Measurements from ENCODE around the gene RAP2A.

Gene RAP2A

GRCh38 chr13:97434397-97435201, 630 bp downstream of the RAP2A start:
- no CpG with 5 or more reads among the region's 60 CpGs for WGBS (ENCODE audit: insufficient coverage, insufficient read length)
- no peak overlapping the region for H3K27ac ChIP-seq (ENCODE audit: low read length)
- no peaks in the 10 kb centered on the region for H3K27me3 ChIP-seq (ENCODE audit: control insufficient read depth, insufficient read depth, low read length)
- H3K36me3 ChIP-seq (ENCODE audit: control insufficient read depth, insufficient read depth, low read length): no peaks in the 10 kb centered on the region
- H3K4me1 ChIP-seq (ENCODE audit: control insufficient read depth, insufficient read depth, low read length): no peaks in the 10 kb centered on the region
- H3K9me3 ChIP-seq (ENCODE audit: control insufficient read depth, insufficient read depth, low read length): no peaks in the 10 kb centered on the region
- H3K4me3 ChIP-seq (ENCODE audit: low read length): peak overlapping the region; percentile 88
- DNase-seq (ENCODE audit: low read depth, low spot score): no peak

- WGBS (ENCODE audit: insufficient coverage, insufficient read length): no CpG with 5 or more reads among the region's 3 CpGs
These were observed 1.4 kb downstream of the RAP2A start for GRCh38 chr13:97435323-97435722.

GRCh38 chr13:97435794-97436193, 1.8 kb downstream of the RAP2A start:
- no peak for DNase-seq (ENCODE audit: low read depth, low spot score)
- WGBS (ENCODE audit: insufficient coverage, insufficient read length): no CpG with 5 or more reads among the region's 5 CpGs
- no peak overlapping the region for H3K27ac ChIP-seq (ENCODE audit: low read length)

More at GRCh38 chr13:97435323-97435722, 1.4 kb downstream of the RAP2A start:
- Histone ChIP-seq H3K27ac (ENCODE audit: low read length) (no peak overlapping the region), H3K4me1 (ENCODE audit: control insufficient read depth, insufficient read depth, low read length) (no peaks in the 10 kb centered on the region), H3K27me3 (ENCODE audit: control insufficient read depth, insufficient read depth, low read length) (no peaks in the 10 kb centered on the region), H3K9me3 (ENCODE audit: control insufficient read depth, insufficient read depth, low read length) (no peaks in the 10 kb centered on the region), H3K4me3 (ENCODE audit: low read length) (no peak overlapping the region), H3K36me3 (ENCODE audit: control insufficient read depth, insufficient read depth, low read length) (no peaks in the 10 kb centered on the region)
- no peak for DNase-seq (ENCODE audit: low read depth, low spot score)

GRCh38 chr13:97436845-97437244, 2.9 kb downstream of the RAP2A start:
- Histone ChIP-seq H3K9me3 (ENCODE audit: control insufficient read depth, insufficient read depth, low read length) (no peaks in the 10 kb centered on the region), H3K27me3 (ENCODE audit: control insufficient read depth, insufficient read depth, low read length) (no peaks in the 10 kb centered on the region), H3K27ac (ENCODE audit: low read length) (no peak overlapping the region), H3K36me3 (ENCODE audit: control insufficient read depth, insufficient read depth, low read length) (no peaks in the 10 kb centered on the region), H3K4me1 (ENCODE audit: control insufficient read depth, insufficient read depth, low read length) (no peaks in the 10 kb centered on the region), H3K4me3 (ENCODE audit: low read length) (no peak overlapping the region)
- WGBS (ENCODE audit: insufficient coverage, insufficient read length): no CpG with 5 or more reads among the region's 2 CpGs
- DNase-seq (ENCODE audit: low read depth, low spot score): no peak

More at GRCh38 chr13:97435794-97436193, 1.8 kb downstream of the RAP2A start:
- Histone ChIP-seq H3K4me1 (ENCODE audit: control insufficient read depth, insufficient read depth, low read length) (no peaks in the 10 kb centered on the region), H3K4me3 (ENCODE audit: low read length) (no peak overlapping the region; the same call in 1 of the 2 replicates), H3K27me3 (ENCODE audit: control insufficient read depth, insufficient read depth, low read length) (no peaks in the 10 kb centered on the region), H3K9me3 (ENCODE audit: control insufficient read depth, insufficient read depth, low read length) (no peaks in the 10 kb centered on the region), H3K36me3 (ENCODE audit: control insufficient read depth, insufficient read depth, low read length) (no peaks in the 10 kb centered on the region)

- no peak for DNase-seq (ENCODE audit: low read depth, low spot score)
- H3K4me3 ChIP-seq (ENCODE audit: low read length): no peak overlapping the region
- H3K9me3 ChIP-seq (ENCODE audit: control insufficient read depth, insufficient read depth, low read length): no peaks in the 10 kb centered on the region
- no peak overlapping the region for H3K27ac ChIP-seq (ENCODE audit: low read length)
- no peaks in the 10 kb centered on the region for H3K36me3 ChIP-seq (ENCODE audit: control insufficient read depth, insufficient read depth, low read length)
- no peaks in the 10 kb centered on the region for H3K27me3 ChIP-seq (ENCODE audit: control insufficient read depth, insufficient read depth, low read length)
- H3K4me1 ChIP-seq (ENCODE audit: control insufficient read depth, insufficient read depth, low read length): no peaks in the 10 kb centered on the region
- WGBS (ENCODE audit: insufficient coverage, insufficient read length): no CpG with 5 or more reads among the region's 2 CpGs
These were observed 3.8 kb downstream of the RAP2A start for GRCh38 chr13:97437729-97438128.

- no peak for DNase-seq (ENCODE audit: low read depth, low spot score)
- Histone ChIP-seq H3K27me3 (ENCODE audit: control insufficient read depth, insufficient read depth, low read length) (no peaks in the 10 kb centered on the region), H3K9me3 (ENCODE audit: control insufficient read depth, insufficient read depth, low read length) (no peaks in the 10 kb centered on the region), H3K4me1 (ENCODE audit: control insufficient read depth, insufficient read depth, low read length) (no peaks in the 10 kb centered on the region), H3K36me3 (ENCODE audit: control insufficient read depth, insufficient read depth, low read length) (no peaks in the 10 kb centered on the region), H3K27ac (ENCODE audit: low read length) (no peak overlapping the region), H3K4me3 (ENCODE audit: low read length) (no peak overlapping the region)
- WGBS (ENCODE audit: insufficient coverage, insufficient read length): no CpG with 5 or more reads among the region's 3 CpGs
These were observed 5.1 kb downstream of the RAP2A start for GRCh38 chr13:97438856-97439595.

- no peak for DNase-seq (ENCODE audit: low read depth, low spot score)
- H3K9me3 ChIP-seq (ENCODE audit: control insufficient read depth, insufficient read depth, low read length): no peaks in the 10 kb centered on the region
- H3K4me1 ChIP-seq (ENCODE audit: control insufficient read depth, insufficient read depth, low read length): no peaks in the 10 kb centered on the region
- no peaks in the 10 kb centered on the region for H3K27me3 ChIP-seq (ENCODE audit: control insufficient read depth, insufficient read depth, low read length)
- WGBS (ENCODE audit: insufficient coverage, insufficient read length): no CpG with 5 or more reads among the region's 2 CpGs
- no peak overlapping the region for H3K27ac ChIP-seq (ENCODE audit: low read length)
- no peaks in the 10 kb centered on the region for H3K36me3 ChIP-seq (ENCODE audit: control insufficient read depth, insufficient read depth, low read length)
- no peak overlapping the region for H3K4me3 ChIP-seq (ENCODE audit: low read length)
These were observed 6.7 kb downstream of the RAP2A start for GRCh38 chr13:97440598-97441170.

GRCh38 chr13:97441368-97441767, 7.4 kb downstream of the RAP2A start:
- Histone ChIP-seq H3K4me1 (ENCODE audit: control insufficient read depth, insufficient read depth, low read length) (no peaks in the 10 kb centered on the region), H3K9me3 (ENCODE audit: control insufficient read depth, insufficient read depth, low read length) (no peaks in the 10 kb centered on the region), H3K27ac (ENCODE audit: low read length) (no peak overlapping the region), H3K27me3 (ENCODE audit: control insufficient read depth, insufficient read depth, low read length) (no peaks in the 10 kb centered on the region), H3K36me3 (ENCODE audit: control insufficient read depth, insufficient read depth, low read length) (no peaks in the 10 kb centered on the region), H3K4me3 (ENCODE audit: low read length) (no peak overlapping the region)
- no peak for DNase-seq (ENCODE audit: low read depth, low spot score)

GRCh38 chr13:97445522-97446187, 11.7 kb downstream of the RAP2A start:
- peaks cover 2% of the 10 kb centered on the region; the same call in 1 of the 2 replicates for H3K4me1 ChIP-seq (ENCODE audit: control insufficient read depth, insufficient read depth, low read length)
- no peak for DNase-seq (ENCODE audit: low read depth, low spot score)
- H3K27me3 ChIP-seq (ENCODE audit: control insufficient read depth, insufficient read depth, low read length): no peaks in the 10 kb centered on the region
- no peaks in the 10 kb centered on the region for H3K36me3 ChIP-seq (ENCODE audit: control insufficient read depth, insufficient read depth, low read length)
- H3K4me3 ChIP-seq (ENCODE audit: low read length): no peak overlapping the region
- H3K9me3 ChIP-seq (ENCODE audit: control insufficient read depth, insufficient read depth, low read length): no peaks in the 10 kb centered on the region
- no peak overlapping the region for H3K27ac ChIP-seq (ENCODE audit: low read length)

GRCh38 chr13:97446448-97446847, 12.5 kb downstream of the RAP2A start:
- H3K36me3 ChIP-seq (ENCODE audit: control insufficient read depth, insufficient read depth, low read length): no peaks in the 10 kb centered on the region
- H3K4me1 ChIP-seq (ENCODE audit: control insufficient read depth, insufficient read depth, low read length): peaks cover 2% of the 10 kb centered on the region; the same call in 1 of the 2 replicates
- H3K27me3 ChIP-seq (ENCODE audit: control insufficient read depth, insufficient read depth, low read length): no peaks in the 10 kb centered on the region
- H3K27ac ChIP-seq (ENCODE audit: low read length): no peak overlapping the region
- no CpG with 5 or more reads among the region's 5 CpGs for WGBS (ENCODE audit: insufficient coverage, insufficient read length)
- no peak for DNase-seq (ENCODE audit: low read depth, low spot score)
- H3K4me3 ChIP-seq (ENCODE audit: low read length): no peak overlapping the region
- H3K9me3 ChIP-seq (ENCODE audit: control insufficient read depth, insufficient read depth, low read length): no peaks in the 10 kb centered on the region

Measured in iPS DF 6.9 (cell line).